ELF-1 (cell line): Measurements from ENCODE around the gene SV2C.

Experiments
- DNase-seq: peaks from one replicate; pipeline ENCODE4 v3.0.0-alpha.2; 2016; ENCODE audit warnings: low read depth, low spot score

SV2C gene

GRCh38 chr5:76379316-76379715, 296.1 kb downstream of the SV2C start:
- no peak for DNase-seq

- DNase-seq, result no peak
Observed at GRCh38 chr5:76379855-76380254, 296.7 kb downstream of the SV2C start.

DNA sequence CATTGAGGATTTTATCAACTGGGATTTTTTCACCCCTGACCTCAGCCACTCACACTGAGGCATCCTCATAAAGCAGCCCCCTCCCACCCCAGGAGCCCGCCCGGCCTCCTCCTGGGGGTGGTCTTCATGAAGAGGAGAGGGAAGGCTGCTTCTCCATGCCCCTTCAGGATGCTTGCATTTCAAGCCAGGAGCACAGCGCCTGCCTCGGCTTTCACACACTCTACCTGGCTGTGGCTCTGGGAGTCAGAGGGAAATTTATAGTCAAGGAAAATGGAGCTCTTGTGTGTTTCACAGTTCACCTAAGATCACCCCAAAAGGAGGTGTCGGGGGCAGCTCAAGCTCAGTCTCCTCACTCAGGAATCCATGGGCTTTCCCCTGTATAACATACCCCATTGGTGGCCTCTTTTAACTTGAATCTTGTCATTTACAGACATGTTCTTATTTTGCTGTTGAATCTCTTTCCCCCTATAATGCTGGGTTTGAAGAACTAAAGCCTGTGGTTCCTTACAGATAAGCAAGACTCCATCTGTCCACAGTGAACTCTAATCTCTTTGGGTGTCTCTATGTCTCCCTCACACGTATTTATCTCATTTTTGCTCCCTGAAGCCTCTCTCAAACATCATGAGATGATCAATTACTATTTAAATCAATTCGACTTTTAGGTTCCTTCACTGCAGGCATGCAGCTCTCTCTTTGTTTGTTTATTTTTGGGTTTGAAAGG, 297.3 kb downstream of the SV2C start:
- DNase-seq, result no peak

DNA sequence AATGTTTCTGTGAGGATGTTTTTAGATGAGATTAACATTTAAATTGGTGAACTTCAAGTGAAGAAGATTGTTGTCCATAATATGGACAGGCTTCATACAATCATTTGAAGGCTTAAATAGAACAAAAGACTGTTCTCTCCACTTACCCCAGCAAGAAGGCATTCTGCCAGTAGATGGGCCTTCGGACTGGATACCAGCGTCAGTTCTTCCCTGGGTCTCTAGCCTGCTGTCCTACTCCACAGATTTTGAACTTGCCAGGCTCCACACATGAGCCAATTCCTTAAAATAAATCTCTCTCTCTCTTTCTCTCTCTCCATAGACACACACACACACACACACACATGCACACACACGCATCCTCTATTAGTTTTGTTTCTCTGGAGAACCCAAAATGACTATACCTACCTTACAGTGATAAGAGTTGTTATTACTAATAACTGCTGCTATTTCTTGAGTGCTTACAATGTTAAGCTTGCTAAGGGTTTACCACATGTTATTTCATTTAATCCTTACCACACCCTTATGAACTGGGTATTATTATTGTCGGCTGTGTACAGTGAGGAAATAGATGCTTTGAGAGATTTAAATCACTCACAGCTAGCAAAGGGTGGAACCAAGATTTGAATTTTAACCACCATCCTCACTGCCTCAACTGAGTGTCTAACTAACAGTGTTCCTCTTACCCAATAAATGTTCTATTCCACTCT, 300.1 kb downstream of the SV2C start:
- no peak for DNase-seq

- DNase-seq, result no peak
Observed at GRCh38 chr5:76384189-76384588, 301.0 kb downstream of the SV2C start.

- no peak for DNase-seq
Observed at GRCh38 chr5:76384705-76385104, 301.5 kb downstream of the SV2C start.

DNA sequence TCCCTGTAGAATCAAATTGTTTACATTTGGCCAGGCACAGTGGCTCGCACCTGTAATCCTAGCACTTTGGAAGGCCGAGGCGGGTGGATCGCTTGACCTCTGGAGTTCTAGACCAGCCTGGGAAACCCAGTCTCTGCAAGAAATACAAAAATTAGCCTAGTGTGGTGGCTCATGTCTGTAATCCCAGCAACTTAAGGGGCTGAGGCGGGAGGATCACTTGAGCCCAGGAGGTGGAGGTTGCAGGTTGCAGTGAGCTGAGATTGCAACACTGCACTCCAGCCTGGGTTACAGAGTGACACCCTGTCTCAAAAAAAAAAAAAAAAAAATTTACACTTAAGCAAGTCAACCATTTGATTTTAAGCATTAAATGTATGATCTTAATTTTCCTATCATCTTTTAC, 302.4 kb downstream of the SV2C start:
- no peak for DNase-seq

DNA sequence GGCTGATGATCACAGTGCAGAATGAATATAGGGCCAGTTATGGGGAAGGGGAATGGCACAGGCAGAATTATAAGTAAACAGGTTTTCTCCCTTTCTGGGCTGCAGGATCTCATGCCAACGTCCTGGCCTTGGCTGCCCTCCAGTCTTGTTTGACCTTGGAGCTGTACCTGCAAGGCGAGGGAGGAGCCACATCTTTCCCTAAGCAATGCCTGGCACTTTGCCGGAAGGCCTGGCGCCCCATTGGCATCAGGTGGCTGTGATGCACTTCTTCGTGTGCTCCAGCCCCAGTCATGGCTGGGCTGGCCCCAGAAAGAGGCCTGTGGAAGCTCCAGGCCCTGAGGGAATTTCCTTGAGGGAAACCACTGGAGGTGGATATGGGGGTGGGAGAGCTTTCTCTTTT, 303.2 kb downstream of the SV2C start:
- no peak for DNase-seq

DNA sequence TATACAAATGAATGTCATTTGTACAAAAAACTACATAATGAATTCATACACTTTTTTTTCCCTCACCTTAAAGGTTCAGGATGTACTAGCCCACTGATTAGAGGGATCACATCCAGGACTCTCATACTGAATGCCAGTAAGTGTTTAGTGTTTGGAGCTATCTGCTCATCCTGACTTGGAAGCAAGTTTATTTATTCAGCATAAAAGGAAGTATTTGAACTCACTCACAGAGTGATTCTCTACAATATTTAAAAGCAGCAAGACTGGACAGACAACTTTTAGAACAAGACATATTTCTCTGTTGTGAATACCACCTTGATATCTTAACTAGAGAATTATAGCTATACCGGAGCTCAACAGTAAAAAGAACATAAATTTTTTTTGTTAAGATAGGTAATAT, 305.1 kb downstream of the SV2C start:
- DNase-seq, result no peak

GRCh38 chr5:76388791-76389512, 305.8 kb downstream of the SV2C start:
- no peak for DNase-seq

DNA sequence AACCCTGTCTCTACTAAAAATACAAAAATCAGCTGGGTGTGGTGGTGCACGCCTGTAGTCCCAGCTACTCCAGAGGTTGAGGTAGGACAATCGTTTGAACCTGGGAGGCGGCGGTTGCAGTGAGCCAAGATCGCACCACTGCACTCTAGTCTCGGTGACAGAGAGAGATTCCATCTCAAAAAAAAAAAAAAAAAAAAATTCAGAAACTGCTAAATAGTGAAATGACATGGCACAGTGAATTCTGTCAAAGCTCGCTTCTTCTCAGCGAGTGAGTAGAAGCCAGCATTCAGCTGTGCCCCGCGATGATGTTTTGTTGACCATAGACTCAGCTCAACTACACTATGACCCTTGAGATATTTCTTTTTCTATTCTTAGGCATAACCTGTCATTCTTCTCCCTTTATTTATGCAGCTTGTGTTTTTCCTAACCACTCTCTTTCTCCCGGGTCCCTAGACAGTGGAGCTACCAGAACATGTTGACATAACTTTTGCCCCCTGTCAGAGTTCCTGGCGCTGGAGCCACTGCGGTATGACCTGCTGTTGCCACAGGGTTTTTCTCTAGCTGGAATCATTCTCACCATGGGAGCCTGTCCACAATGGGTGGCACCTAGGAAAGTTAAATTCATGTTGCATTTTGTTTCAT, 306.5 kb downstream of the SV2C start:
- no peak for DNase-seq

DNA sequence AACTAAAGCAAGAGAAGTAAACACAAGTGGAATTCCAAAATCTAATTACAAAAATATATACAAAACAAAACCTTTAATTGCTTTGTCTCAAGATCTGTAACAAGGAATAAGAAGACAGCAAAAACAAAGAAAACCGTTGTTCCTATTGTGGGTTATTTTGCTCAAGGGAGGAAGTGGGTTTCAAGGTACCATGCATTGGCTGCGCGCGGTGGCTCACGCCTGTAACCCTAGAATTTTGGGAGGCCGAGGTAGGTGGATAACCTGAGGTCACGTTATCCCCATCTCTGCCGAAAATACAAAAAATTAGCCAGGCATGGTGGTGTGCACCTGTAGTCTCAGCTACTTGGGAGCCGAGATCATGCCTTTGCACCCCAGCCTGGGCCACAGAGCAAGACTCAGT, 307.8 kb downstream of the SV2C start:
- no peak for DNase-seq

DNA sequence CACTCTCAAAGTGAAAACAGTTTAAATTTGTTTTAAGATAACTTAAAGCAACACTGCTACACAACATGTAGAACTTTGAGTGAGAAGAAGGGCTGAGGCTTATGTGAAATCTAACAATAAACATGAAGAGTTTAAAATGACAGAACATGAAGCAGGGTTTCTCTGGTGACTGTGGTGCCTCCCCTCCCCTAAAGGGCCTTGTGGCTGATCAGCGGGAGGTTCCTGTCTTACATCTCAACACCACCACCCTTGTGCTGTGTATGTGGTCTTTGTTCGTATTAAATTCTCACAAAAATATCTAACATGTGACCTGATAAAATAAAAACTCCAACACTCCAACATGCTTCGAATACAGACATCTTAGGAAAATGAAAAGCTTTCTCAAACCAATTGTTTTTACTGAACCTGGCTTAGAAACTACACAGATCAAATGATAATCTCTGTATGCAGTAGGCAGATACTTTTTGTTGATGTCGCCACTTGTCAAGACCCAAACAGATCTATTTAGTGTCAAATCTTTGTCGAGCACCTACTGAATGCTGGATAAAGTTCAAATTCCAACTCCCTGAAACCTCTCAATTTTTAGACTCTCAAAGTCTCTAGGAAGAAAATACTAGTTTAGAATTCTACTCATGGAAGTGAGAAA, 310.0 kb downstream of the SV2C start:
- no peak for DNase-seq

GRCh38 chr5:76397200-76397599, 314.0 kb downstream of the SV2C start:
- DNase-seq, result no peak

DNA sequence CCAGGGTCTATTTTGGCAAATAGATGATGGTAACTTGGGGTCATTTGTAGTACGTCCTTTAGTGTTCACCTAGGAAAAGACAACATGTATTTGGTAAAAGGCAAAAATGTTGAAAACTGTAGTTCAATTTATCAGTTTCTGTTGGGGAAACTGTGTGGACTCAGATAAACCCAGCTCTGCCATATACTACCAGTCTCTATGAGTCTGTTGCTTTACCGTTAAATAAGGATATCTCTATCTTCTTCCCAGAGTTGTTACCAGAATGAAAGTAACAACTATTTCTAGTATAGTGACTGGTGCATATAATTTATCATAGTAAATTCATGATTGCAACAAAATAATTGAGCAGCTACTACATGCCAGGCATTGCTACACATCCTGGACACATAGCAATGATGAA, 316.1 kb downstream of the SV2C start:
- DNase-seq, result no peak

DNA sequence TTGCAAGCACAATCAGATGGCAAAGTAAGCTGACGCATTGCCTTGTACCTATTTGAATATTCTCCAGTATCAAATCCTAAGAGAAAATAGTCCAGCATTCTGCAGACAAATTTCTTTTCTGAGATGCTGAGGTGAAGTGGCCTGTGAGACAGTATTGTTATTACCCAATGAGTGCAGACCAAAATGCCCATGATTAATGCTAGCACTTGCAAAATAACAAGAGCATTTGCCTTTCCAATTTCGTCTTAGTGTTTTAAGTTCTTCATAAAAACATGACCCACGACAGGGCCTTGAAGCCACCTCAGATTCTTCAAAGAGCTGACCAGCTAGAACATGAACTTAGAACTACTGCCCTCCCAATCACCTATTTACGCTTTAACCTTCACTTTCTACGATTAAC, 317.3 kb downstream of the SV2C start:
- DNase-seq, result no peak

- no peak for DNase-seq
Observed at GRCh38 chr5:76401801-76402250, 318.6 kb downstream of the SV2C start.

GRCh38 chr5:76402251-76402885, 319.2 kb downstream of the SV2C start:
- DNase-seq, result peak; percentile 69

GRCh38 chr5:76402886-76403765, 319.9 kb downstream of the SV2C start, which contains the start of gene IQGAP2:
Gene IQGAP2, plus strand, starts transcription at chr5:76403285. Its CDS starts 261 bp downstream, at chr5:76403546.
- peak; percentile 90 for DNase-seq
